PC-9 (cell line): ENCODE measurements around the gene TCTA. TPM values are rescaled to one million over a fixed set of nuclear protein-coding genes. Genes with fewer than 3 reads are reported as not detected.
A peak's percentile ranks its signal among the peaks of the same experiment; 100 is the strongest.

Experiments
- BruUV-seq: library from RNA; stranded (reverse); fragments of 400-500 nt; replicated peaks from 2 replicates; lab custom pipeline; 2021; lab: Mats Ljungman, UMichigan
- CTCF ChIA-PET: fragments of 300-600 bp; sonication (Branson Sonifier 250); formaldehyde crosslinking; loops from one replicate; lab custom pipeline; 2022; ENCODE audit warnings: antibody characterized with exemption; lab: Charles Lee
- POLR2A ChIA-PET: fragments of 300-600 bp; sonication (Branson Sonifier 250); formaldehyde crosslinking; loops from one replicate; lab custom pipeline; 2022; ENCODE audit warnings: antibody characterized with exemption; ENCODE audit not compliant: unreplicated experiment; lab: Charles Lee
- DNase-seq, 2 experiments: peaks; one replicate each; pipeline versions ENCODE4 v3.0.0 to v3.0.0-alpha.2; 2015 to 2022; ENCODE audit warnings: mixed read lengths in 1 of 2
- H2AFZ ChIP-seq: fragments of 200-600 bp; sonication (generic); 2 replicates; pipeline ENCODE4 v1.8.1; 2017; ENCODE audit warnings: antibody characterized with exemption
- H3F3A ChIP-seq: fragments of 200-600 bp; sonication (generic); 2 replicates; pipeline ENCODE4 v1.8.1; 2017; ENCODE audit warnings: antibody characterized with exemption, mild to moderate bottlenecking, low read depth; ENCODE audit not compliant: insufficient read depth
- H3K27ac ChIP-seq: fragments of 200-600 bp; sonication (generic); 2 replicates; pipeline ENCODE4 v1.6.1; 2016; ENCODE audit warnings: mixed run types
- H3K27me3 ChIP-seq: fragments of 200-600 bp; sonication (generic); 2 replicates; pipeline ENCODE4 v1.6.1; 2016; ENCODE audit warnings: low read depth, mixed run types; ENCODE audit not compliant: insufficient read depth
- H3K36me3 ChIP-seq: fragments of 200-600 bp; sonication (generic); 2 replicates; pipeline ENCODE4 v1.6.1; 2016; ENCODE audit warnings: low read depth, mixed run types
- H3K4me1 ChIP-seq: fragments of 200-600 bp; sonication (generic); replicated peaks from 2 replicates; pipeline ENCODE4 v1.6.1; 2016; ENCODE audit warnings: mixed run types; ENCODE audit not compliant: insufficient read depth
- H3K4me2 ChIP-seq: fragments of 200-600 bp; sonication (generic); 2 replicates; pipeline ENCODE4 v1.6.1; 2017; ENCODE audit warnings: mixed run types
- H3K4me3 ChIP-seq: fragments of 200-600 bp; sonication (generic); 2 replicates; pipeline ENCODE4 v1.6.1; 2016; ENCODE audit warnings: mixed run types
- H3K79me2 ChIP-seq: fragments of 200-600 bp; sonication (generic); 2 replicates; pipeline ENCODE4 v1.6.1; 2017; ENCODE audit warnings: low read depth, mixed run types
- H3K9me2 ChIP-seq: fragments of 200-600 bp; sonication (generic); 2 replicates; pipeline ENCODE4 v1.8.1; 2017; ENCODE audit warnings: mild to moderate bottlenecking; ENCODE audit not compliant: insufficient read depth
- H3K9me3 ChIP-seq: fragments of 200-600 bp; sonication (generic); 2 replicates; pipeline ENCODE4 v1.8.1; 2016; ENCODE audit warnings: low read depth; ENCODE audit not compliant: insufficient read depth
- H4K20me1 ChIP-seq: fragments of 200-600 bp; sonication (generic); 2 replicates; pipeline ENCODE4 v1.8.1; 2017; ENCODE audit not compliant: insufficient read depth
- EZH2 ChIP-seq: fragments of 200-600 bp; sonication (generic); IDR thresholded peaks from 2 replicates; pipeline ENCODE4 v1.8.0; 2017; ENCODE audit warnings: antibody characterized with exemption, low read depth
- intact Hi-C: fragments of 100-400 bp; cut with micrococcal nuclease; formaldehyde crosslinking; loops from one replicate; pipeline ENCODE4 v1.10.0; 2022; ENCODE audit not compliant: unreplicated experiment
- total RNA-seq: library from RNA; stranded (reverse); gene quantifications from 2 replicates; pipeline ENCODE4 v1.2.3, GENCODE V29; 2021
- TF ChIP-seq, protein P1 (sequence below): fragments of 200-600 bp; sonication (generic); conservative IDR thresholded peaks from 2 replicates; pipeline ENCODE4 v1.6.1; 2017; ENCODE audit warnings: mixed run types, antibody characterized with exemption, mild to moderate bottlenecking, moderate library complexity

Gene TCTA
- total RNA-seq, 1 experiment from 2014 or later = 17.2 TPM

- H3K9me3 ChIP-seq = no peaks in the 10 kb centered on the region
- H3K79me2 ChIP-seq = peaks cover 55% of the 10 kb centered on the region
- no peaks in the 10 kb centered on the region for H3K36me3 ChIP-seq
- no TSS peak for BruUV-seq
- H3K4me2 ChIP-seq = peak overlapping the region; percentile 95
- H3F3A ChIP-seq = peaks cover 33% of the 10 kb centered on the region; the same call in 1 of the 2 replicates
- ChIA-PET POLR2A (no interaction called here), CTCF (interaction anchor here (1.0 kb wide), 1 partner anchor 36 kb away, joined by 12 read pairs; no protein-coding TSS in a partner anchor)
- no peaks in the 10 kb centered on the region for H3K27me3 ChIP-seq
- H3K4me3 ChIP-seq = peak overlapping the region; percentile 83; the same call in 1 of the 2 replicates
- no peak overlapping the region for H2AFZ ChIP-seq
- H4K20me1 ChIP-seq = peaks cover 28% of the 10 kb centered on the region
- intact Hi-C loops = loop anchor here (5.0 kb wide), 1 partner anchor 56 kb away; the partner anchor contains the start of gene GPX1
- H3K27ac ChIP-seq = no peak overlapping the region
- no peaks in the 10 kb centered on the region for H3K9me2 ChIP-seq
- H3K4me1 ChIP-seq = peaks cover 48% of the 10 kb centered on the region
- no peak for DNase-seq
- TF ChIP-seq EZH2 = no peak
- TF ChIP-seq, protein P1, sequence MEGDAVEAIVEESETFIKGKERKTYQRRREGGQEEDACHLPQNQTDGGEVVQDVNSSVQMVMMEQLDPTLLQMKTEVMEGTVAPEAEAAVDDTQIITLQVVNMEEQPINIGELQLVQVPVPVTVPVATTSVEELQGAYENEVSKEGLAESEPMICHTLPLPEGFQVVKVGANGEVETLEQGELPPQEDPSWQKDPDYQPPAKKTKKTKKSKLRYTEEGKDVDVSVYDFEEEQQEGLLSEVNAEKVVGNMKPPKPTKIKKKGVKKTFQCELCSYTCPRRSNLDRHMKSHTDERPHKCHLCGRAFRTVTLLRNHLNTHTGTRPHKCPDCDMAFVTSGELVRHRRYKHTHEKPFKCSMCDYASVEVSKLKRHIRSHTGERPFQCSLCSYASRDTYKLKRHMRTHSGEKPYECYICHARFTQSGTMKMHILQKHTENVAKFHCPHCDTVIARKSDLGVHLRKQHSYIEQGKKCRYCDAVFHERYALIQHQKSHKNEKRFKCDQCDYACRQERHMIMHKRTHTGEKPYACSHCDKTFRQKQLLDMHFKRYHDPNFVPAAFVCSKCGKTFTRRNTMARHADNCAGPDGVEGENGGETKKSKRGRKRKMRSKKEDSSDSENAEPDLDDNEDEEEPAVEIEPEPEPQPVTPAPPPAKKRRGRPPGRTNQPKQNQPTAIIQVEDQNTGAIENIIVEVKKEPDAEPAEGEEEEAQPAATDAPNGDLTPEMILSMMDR = no peak
Measured at GRCh38 chr3:49413338-49413734, 1.1 kb downstream of the TCTA start.

DNA sequence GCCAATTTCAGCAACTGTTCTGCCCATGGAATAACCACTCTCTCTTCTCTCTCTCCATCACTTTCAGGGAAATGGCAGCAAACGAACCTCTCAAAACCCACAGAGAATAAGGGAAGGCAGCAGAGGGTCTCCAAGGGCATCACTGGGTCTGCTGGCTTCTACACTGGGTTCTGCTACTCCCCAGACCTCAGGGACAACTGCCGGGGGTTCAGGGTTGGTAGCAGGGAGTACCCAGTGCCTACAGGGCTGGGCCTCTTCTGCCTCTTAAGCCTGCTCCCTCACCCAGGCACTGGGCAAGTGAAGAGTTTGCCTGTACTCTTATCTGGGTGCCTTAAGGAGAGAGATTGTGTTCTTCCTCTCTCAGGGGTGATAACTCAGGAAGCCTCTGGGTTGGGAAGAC, 2.5 kb downstream of the TCTA start:
- H3K36me3 ChIP-seq = no peaks in the 10 kb centered on the region
- peaks cover 55% of the 10 kb centered on the region for H3K4me1 ChIP-seq
- DNase-seq = no peak
- no TSS peak for BruUV-seq
- peaks cover 41% of the 10 kb centered on the region for H3K79me2 ChIP-seq
- no peaks in the 10 kb centered on the region for H3K27me3 ChIP-seq
- POLR2A ChIA-PET = no interaction called here
- H3K4me2 ChIP-seq = no peak overlapping the region
- peaks cover 14% of the 10 kb centered on the region for H4K20me1 ChIP-seq
- no peaks in the 10 kb centered on the region for H3K9me2 ChIP-seq
- H3F3A ChIP-seq = peaks cover 28% of the 10 kb centered on the region; the same call in 1 of the 2 replicates
- no peak overlapping the region for H3K4me3 ChIP-seq
- H3K9me3 ChIP-seq = no peaks in the 10 kb centered on the region
- CTCF ChIA-PET = interaction anchor here (0.7 kb wide), 1 partner anchor 140 kb away, joined by 3 read pairs; the partner anchor contains the start of gene BSN
- TF ChIP-seq, protein P1 = no peak
- TF ChIP-seq EZH2 = no peak
- H2AFZ ChIP-seq = no peak overlapping the region
- intact Hi-C loops = loop anchor here (1.0 to 5.0 kb wide), 2 partner anchors 35 to 57 kb away; partner anchors contain the start of gene GPX1
- H3K27ac ChIP-seq = no peak overlapping the region

DNA sequence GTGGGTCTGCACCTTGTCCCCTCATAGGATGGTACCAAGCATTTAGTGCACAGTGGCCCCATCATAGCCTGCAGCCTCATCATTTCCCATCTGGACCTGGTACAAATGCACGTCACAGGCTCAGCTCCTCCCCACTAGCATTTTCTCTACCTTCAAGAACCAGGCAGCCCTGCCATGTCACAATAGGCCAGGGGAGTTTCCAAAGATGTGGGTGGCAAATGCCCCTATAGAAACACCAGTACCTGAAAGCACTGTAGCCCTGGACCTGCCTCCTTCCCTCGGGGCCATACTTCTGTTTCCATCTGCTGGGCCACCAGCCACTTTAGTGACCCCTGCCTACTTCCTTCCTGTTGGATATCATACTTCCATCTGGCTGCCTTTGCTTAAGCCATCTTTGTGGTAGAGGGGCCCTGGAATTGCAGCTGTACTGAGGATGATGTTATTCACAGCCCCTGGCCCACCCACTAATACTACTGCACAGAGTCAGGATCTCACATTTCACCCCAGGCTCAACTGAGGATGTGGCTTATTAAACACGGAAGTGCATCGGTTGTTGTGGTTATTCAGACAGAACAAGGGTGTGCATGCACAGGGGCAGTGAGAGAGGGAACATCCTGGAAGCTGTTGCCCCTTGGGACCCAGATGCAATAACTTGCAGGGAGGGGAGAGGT, 3.8 kb downstream of the TCTA start:
- H3F3A ChIP-seq = peaks cover 30% of the 10 kb centered on the region; the same call in 1 of the 2 replicates
- ChIA-PET CTCF (interaction anchor here (0.5 to 1.0 kb wide), 3 partner anchors 14 to 33 kb away, joined by 3 to 10 read pairs (median 5); no protein-coding TSS in a partner anchor), POLR2A (interaction anchor here (0.5 to 0.7 kb wide), 3 partner anchors 30 to 1327 kb away, joined by 3 to 8 read pairs (median 3); no protein-coding TSS in a partner anchor)
- intact Hi-C loops = loop anchor here (1.0 kb wide), 1 partner anchor 33 kb away; no protein-coding TSS in a partner anchor
- peaks cover 54% of the 10 kb centered on the region for H3K4me1 ChIP-seq
- TF ChIP-seq EZH2 = no peak
- TF ChIP-seq, protein P1 = no peak
- no peak overlapping the region for H3K4me3 ChIP-seq
- no peaks in the 10 kb centered on the region for H3K9me2 ChIP-seq
- H3K27ac ChIP-seq = no peak overlapping the region
- H4K20me1 ChIP-seq = peaks cover under 1% of the 10 kb centered on the region; the same call in 1 of the 2 replicates
- H3K36me3 ChIP-seq = no peaks in the 10 kb centered on the region
- H3K9me3 ChIP-seq = no peaks in the 10 kb centered on the region
- BruUV-seq = no TSS peak
- H2AFZ ChIP-seq = no peak overlapping the region
- DNase-seq = no peak
- H3K27me3 ChIP-seq = no peaks in the 10 kb centered on the region
- no peak overlapping the region for H3K4me2 ChIP-seq
- H3K79me2 ChIP-seq = peaks cover 28% of the 10 kb centered on the region
